Large intestine (tissue), 3 donors: ENCODE results near the gene PCNX2. TPM values are rescaled to one million over a fixed set of nuclear protein-coding genes. Genes with fewer than 3 reads are reported as not detected.

ENCODE experiments used
- DNase-seq, 2 donors: peaks; one replicate each; pipeline versions ENCODE4 v3.0.0 to v3.0.0-alpha.2; 2013
- H3K27ac ChIP-seq: one replicate; pipeline ENCODE4 v1.5.1; 2013; ENCODE audit warnings: low read length
- H3K27me3 ChIP-seq: 2 replicates; pipeline ENCODE4 v1.6.1; 2013; ENCODE audit warnings: low read length; ENCODE audit not compliant: control insufficient read depth, insufficient read depth
- H3K36me3 ChIP-seq: 2 replicates; pipeline ENCODE4 v1.6.1; 2013; ENCODE audit warnings: low read length; ENCODE audit not compliant: control insufficient read depth, insufficient read depth
- H3K4me1 ChIP-seq: one replicate; pipeline ENCODE4 v1.6.1; 2013; ENCODE audit warnings: low read length; ENCODE audit not compliant: control insufficient read depth, insufficient read depth
- H3K4me3 ChIP-seq: one replicate; pipeline ENCODE4 v1.5.1; 2013; ENCODE audit warnings: low read length
- H3K9me3 ChIP-seq: one replicate; pipeline ENCODE4 v1.6.1; 2013; ENCODE audit warnings: mild to moderate bottlenecking, low read depth, low read length, moderate library complexity; ENCODE audit not compliant: control insufficient read depth
- WGBS: methylation state at CpG from one replicate; pipeline ENCODE4 v1.1.5; 2013; ENCODE audit warnings: low lambda C conversion rate; ENCODE audit not compliant: insufficient coverage; 5-methylcytosine and 5-hydroxymethylcytosine counted together
- polyA plus RNA-seq: library from polyadenylated mRNA; unstranded; fragments of 120-200 nt; gene quantifications from one replicate; pipeline ENCODE4 v1.2.1, GENCODE V29; 2013

The PCNX2 gene
- polyA plus RNA-seq, 1 donor, result 6.9 TPM

DNA sequence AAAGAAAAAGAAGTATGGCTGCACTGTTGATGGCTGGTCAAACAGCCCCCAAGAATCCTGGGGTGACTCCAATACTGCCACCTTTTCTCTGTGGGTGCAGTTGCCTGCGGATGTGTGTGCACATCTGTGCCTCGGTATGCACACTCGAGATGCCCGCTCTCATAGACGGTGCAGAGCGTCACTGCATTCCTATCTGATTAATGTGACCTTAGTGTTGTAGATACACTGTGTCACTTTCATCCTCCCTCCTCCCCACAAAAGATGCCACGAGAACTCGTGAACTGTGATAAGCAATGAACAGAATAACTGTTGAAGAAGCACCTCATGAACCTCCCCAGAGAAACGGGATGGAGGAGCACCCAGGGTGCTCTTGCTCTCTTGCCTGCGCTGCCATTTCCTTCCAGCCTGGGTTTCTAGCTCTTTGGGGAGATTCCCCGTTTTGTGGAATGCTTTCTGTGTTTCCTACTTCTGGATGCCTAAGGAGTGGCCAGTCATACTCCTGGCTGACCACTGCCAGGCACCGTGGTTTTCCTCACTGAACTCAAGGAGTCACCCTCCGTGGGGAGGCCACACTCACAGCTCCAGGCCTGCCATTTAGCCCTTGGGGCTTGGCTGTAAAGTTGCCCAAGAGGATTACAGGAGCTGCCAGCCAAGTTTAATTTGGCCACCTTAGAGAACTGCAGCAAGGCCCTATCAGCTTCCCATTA, 313.1 kb downstream of the PCNX2 start:
- WGBS, result no CpG with 5 or more reads among the region's 13 CpGs
- no peak for DNase-seq
- no peaks in the 10 kb centered on the region for H3K27me3 ChIP-seq
- H3K27ac ChIP-seq, result no peak overlapping the region
- no peak overlapping the region for H3K4me3 ChIP-seq
- H3K9me3 ChIP-seq, result no peaks in the 10 kb centered on the region
- no peaks in the 10 kb centered on the region for H3K4me1 ChIP-seq
- peaks cover 26% of the 10 kb centered on the region for H3K36me3 ChIP-seq

DNA sequence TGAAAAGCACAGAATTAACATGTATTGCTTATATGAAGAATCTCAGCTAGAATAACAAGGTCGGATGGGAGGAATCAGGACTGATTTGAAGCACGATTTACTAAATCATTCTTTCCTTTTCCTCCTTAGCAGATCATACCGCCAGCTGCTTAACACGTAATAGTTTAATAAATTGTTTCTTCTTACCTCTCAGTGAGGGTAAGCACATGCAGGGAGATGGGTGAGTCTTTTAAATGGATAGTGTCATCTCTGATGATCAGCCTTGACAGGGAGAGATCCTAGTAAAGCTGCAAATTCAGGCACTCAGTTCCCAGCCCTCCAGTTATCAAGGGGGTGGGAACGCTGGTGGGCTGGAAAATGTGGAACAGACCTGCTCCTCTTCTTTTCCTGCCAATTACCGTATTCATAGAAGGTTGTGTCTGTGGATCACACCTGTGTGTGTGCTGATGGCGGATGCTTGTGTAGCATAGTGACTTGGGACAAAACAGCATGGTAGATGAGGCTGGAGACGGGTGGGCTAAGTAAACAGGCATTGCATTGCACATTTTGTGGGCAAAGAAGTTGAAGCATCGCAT, 314.5 kb downstream of the PCNX2 start:
- WGBS, result no CpG with 5 or more reads among the region's 9 CpGs
- Histone ChIP-seq H3K9me3 (no peaks in the 10 kb centered on the region), H3K36me3 (peaks cover 37% of the 10 kb centered on the region), H3K27ac (no peak overlapping the region), H3K4me1 (peaks cover 7% of the 10 kb centered on the region), H3K27me3 (no peaks in the 10 kb centered on the region), H3K4me3 (no peak overlapping the region)
- no peak for DNase-seq

DNA sequence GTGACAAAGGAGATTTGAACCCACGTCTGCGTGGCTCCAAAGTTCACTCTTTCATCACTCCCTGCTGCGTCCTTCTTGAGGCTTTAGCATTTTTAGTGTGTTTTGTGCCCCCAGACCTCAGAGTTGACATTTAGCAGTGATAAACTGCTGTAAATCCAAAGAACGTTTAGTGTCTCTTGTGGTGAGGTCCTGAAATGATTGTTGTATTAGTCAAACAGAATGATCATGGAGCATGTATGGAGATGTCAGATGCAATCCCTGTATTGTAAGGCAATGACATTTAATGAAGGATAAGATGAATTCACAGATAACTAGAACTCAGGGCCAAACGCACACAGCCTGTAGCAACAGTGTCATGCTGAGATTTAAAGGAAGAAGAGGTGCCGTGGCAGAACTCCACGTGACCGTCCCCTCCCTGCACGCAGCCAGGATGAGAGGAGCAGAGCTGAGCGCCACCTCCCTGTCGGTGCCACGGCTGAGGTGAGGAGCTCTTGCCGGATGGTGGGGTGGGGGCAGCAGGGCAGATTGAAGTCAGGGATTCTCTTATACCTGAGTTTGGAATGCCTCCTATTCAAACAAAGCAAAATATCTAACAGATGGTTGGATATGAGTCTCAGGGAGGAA, 315.1 kb downstream of the PCNX2 start:
- DNase-seq, result peak in 1 of 2 donors; percentile 31
- no peak overlapping the region for H3K27ac ChIP-seq
- H3K27me3 ChIP-seq, result no peaks in the 10 kb centered on the region
- H3K4me1 ChIP-seq, result peaks cover 7% of the 10 kb centered on the region
- H3K4me3 ChIP-seq, result no peak overlapping the region
- H3K9me3 ChIP-seq, result no peaks in the 10 kb centered on the region
- H3K36me3 ChIP-seq, result peaks cover 34% of the 10 kb centered on the region
- WGBS, result no CpG with 5 or more reads among the region's 13 CpGs

DNA sequence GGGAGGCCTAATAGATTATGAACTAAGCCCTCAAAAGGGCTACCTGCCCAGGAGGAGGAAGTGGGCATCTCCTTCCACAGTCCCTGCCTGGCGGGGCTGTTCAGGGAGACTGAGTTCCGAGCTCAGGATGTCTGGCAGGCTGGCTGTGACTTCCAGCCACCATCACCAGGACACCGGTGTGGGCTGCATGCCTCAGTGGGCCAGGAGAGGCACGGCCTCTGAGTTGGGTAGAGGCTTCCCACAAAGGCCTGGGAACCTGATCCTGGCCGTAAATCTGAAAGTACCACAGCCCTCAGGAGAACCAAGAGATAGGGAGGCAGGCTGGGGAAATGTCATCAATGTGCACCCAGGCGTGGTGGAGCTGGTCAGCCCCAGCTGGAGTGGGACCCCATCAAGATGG, 316.0 kb downstream of the PCNX2 start:
- WGBS, result no CpG with 5 or more reads among the region's 6 CpGs
- Histone ChIP-seq H3K36me3 (peaks cover 39% of the 10 kb centered on the region), H3K4me1 (peaks cover 11% of the 10 kb centered on the region), H3K9me3 (no peaks in the 10 kb centered on the region), H3K27ac (no peak overlapping the region), H3K4me3 (no peak overlapping the region), H3K27me3 (no peaks in the 10 kb centered on the region)
- no peak for DNase-seq

DNA sequence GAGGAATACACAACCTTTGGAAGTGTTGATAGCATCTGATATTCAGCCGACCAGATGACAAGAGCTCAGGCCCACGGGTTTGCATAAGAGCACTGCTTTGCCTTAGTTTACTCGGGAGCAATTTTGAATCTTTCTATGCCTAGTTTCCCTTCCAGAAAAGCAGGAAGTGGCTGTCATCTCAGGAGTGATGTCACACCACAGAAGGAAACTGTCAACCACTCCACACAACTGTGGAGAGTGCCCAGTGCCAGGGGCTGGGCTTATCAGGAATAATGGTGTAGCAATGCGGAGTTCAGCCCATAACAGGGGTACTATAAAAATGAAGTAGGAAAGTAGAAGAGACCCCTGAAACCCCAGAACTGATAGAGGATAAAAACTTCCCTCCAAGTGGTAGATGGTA, 316.7 kb downstream of the PCNX2 start:
- peaks cover 11% of the 10 kb centered on the region for H3K4me1 ChIP-seq
- H3K36me3 ChIP-seq, result peaks cover 39% of the 10 kb centered on the region
- no peak for DNase-seq
- no CpG with 5 or more reads among the region's 4 CpGs for WGBS
- peaks cover 5% of the 10 kb centered on the region for H3K9me3 ChIP-seq
- H3K4me3 ChIP-seq, result no peak overlapping the region
- H3K27ac ChIP-seq, result no peak overlapping the region
- H3K27me3 ChIP-seq, result no peaks in the 10 kb centered on the region

DNA sequence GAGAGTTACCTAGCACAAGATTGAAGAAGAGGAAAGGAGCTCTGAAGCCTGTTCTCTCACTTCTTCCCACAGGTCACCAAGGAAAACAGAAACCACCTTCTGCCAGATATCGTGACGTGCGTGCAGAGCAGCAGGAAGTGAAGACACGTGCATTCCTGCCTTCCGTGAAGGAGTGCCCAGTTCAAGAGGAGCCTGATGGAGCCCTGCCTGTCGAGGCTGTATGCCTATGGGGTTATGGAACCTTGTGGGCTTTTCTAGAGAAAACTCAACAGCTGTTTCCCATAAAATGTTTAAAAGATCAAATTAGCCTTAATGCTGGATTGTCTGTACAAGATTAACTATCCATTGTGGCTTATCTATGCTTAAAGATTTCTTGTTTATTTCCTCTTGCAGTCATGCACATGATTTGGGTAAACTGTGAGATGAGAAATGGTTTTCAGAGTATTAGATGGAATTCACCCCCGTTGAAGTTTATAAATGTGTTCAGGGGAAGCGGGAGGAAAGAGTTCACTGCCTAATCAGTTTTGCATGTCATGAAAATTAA, 317.4 kb downstream of the PCNX2 start:
- DNase-seq, result no peak
- Histone ChIP-seq H3K36me3 (peaks cover 40% of the 10 kb centered on the region), H3K27ac (no peak overlapping the region), H3K27me3 (no peaks in the 10 kb centered on the region), H3K4me3 (no peak overlapping the region), H3K9me3 (peaks cover 7% of the 10 kb centered on the region), H3K4me1 (peaks cover 11% of the 10 kb centered on the region)
- no CpG with 5 or more reads among the region's 8 CpGs for WGBS

DNA sequence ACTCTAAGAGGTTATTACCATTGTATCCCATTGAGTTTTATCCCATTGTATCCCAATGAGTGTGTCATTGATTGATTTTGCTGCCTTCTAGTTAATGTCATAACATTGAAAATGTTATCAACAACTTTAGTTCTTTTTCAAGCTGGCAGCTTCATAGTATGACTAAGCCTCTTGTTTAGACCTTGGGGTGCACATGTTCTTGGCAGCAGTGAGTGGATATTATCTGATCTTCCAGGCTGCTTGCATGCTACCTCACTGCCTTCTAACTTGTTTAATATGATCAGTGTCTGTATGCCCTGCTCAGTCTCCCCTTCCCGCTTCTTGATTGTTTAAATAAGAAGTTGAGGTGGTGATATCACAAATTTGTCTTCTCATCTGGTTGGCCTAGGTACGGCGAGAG, 320.6 kb downstream of the PCNX2 start:
- Histone ChIP-seq H3K4me1 (peaks cover 11% of the 10 kb centered on the region), H3K9me3 (peaks cover 13% of the 10 kb centered on the region), H3K36me3 (peaks cover 72% of the 10 kb centered on the region), H3K4me3 (no peak overlapping the region), H3K27me3 (no peaks in the 10 kb centered on the region), H3K27ac (peak overlapping the region; percentile 39)
- DNase-seq, result no peak
- no CpG with 5 or more reads among the region's 3 CpGs for WGBS

DNA sequence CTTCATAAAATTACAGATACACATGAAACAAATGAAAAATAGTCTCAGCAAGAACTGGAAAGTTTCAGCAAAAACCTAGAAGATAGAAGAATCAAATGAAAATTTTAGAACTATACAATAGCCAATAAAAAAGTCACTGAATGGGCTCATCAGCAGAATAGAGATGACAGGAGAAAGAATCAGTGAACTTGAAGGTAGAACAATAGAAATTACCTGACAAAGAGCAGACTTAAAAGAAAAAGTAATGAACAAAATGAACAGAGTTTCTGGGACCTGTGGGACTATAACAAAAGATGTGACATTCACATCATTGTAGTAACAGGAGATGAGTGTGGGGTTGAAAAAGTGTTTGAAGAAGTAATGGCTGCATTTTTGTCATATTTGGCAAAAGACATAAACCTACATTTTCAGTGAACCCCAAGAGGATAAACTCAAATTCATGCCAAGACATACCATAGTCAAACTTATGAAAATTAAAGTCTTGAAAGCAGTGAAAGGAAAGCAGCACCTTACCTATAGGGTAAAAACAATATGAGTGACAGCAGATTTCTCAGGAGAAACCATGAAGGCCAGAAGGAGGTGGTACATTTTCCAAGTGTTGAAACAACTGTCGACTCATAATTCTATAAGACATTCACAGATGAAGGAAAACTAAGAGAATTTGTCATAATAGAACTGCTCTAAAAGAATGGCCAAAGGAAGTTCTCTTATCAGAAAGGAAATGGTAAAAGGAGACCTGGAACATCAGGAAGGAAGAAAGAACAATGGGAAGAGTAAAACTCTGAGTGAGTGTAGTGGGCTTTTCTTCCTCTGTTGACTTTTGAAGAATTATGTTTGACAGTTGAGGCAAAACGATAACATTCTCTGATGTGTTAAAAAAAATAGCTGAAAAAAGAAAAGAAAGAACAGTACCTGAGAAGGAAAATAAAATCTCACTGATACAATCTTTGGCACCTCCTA, 321.6 kb downstream of the PCNX2 start:
- peaks cover 11% of the 10 kb centered on the region for H3K4me1 ChIP-seq
- H3K4me3 ChIP-seq, result no peak overlapping the region
- DNase-seq, result no peak
- peaks cover 13% of the 10 kb centered on the region for H3K9me3 ChIP-seq
- H3K27ac ChIP-seq, result no peak overlapping the region
- peaks cover 74% of the 10 kb centered on the region for H3K36me3 ChIP-seq
- 100% methylated on average over 1 of the region's 2 CpGs for WGBS
- H3K27me3 ChIP-seq, result no peaks in the 10 kb centered on the region

DNA sequence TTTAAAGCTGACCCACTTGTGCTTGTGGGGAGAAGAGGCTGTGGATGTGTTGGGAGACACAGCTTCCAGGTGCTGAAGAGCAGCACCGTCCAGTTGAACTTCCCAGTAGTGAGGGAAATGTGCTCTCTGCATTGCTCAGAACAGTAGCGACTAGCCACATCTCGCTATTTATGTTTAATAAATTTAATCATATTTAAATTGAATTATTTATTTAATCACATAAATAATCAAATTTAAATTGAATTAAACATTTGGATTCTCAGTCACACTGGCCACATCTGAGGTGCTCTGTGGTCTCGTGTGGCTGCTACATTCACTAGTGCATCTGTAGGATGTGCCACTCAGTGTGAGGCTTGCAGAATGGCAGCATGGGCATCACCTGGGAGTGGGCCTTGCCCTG, 325.0 kb downstream of the PCNX2 start:
- no peaks in the 10 kb centered on the region for H3K27me3 ChIP-seq
- peaks cover 67% of the 10 kb centered on the region for H3K36me3 ChIP-seq
- H3K27ac ChIP-seq, result no peak overlapping the region
- peaks cover 9% of the 10 kb centered on the region for H3K4me1 ChIP-seq
- WGBS, result no CpG with 5 or more reads among the region's 4 CpGs
- DNase-seq, result no peak
- peaks cover 13% of the 10 kb centered on the region for H3K9me3 ChIP-seq
- H3K4me3 ChIP-seq, result no peak overlapping the region

DNA sequence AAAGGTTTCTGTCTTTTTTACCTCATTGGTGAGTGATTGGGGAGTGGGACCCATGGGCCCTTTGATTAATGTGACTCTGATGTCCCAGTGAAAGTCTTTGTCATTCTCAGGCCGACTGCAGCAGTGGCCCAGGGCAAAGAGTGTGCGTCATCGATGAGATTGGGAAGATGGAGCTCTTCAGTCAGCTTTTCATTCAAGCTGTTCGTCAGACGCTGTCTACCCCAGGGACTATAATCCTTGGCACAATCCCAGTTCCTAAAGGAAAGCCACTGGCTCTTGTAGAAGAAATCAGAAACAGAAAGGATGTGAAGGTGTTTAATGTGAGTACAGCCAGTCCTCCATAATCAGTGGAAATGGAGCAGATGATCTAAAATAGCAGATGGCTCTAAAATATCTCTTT, 325.7 kb downstream of the PCNX2 start:
- no CpG with 5 or more reads among the region's 5 CpGs for WGBS
- DNase-seq, result no peak
- H3K36me3 ChIP-seq, result peaks cover 71% of the 10 kb centered on the region
- H3K9me3 ChIP-seq, result peaks cover 13% of the 10 kb centered on the region
- H3K27ac ChIP-seq, result no peak overlapping the region
- no peaks in the 10 kb centered on the region for H3K27me3 ChIP-seq
- no peak overlapping the region for H3K4me3 ChIP-seq
- H3K4me1 ChIP-seq, result peaks cover 5% of the 10 kb centered on the region
